DND-41 (cell line): ENCODE data around the gene AP4M1.

Source experiments
- ATAC-seq: fragments of 200-7000 bp; cut with Tn5 transposase; 3 replicates; pipeline ENCODE4 v1.9.1; 2021; ENCODE audit warnings: low read depth; ENCODE audit not compliant: insufficient read depth
- DNase-seq: peaks from one replicate; pipeline ENCODE4 v3.0.0-alpha.2; 2020
- H2AFZ ChIP-seq: 2 replicates; pipeline ENCODE4 v1.6.0; 2012; ENCODE audit warnings: low read depth, low read length
- H3K27ac ChIP-seq: 2 replicates; pipeline ENCODE4 v1.5.1; 2012; ENCODE audit warnings: low read length, inconsistent platforms
- H3K27me3 ChIP-seq: fragments of 200-600 bp; sonication (generic); 2 replicates; pipeline ENCODE4 v1.6.0; 2012; ENCODE audit warnings: low read length, mild to moderate bottlenecking, inconsistent platforms; ENCODE audit not compliant: insufficient read depth, poor library complexity
- H3K36me3 ChIP-seq: 2 replicates; pipeline ENCODE4 v1.5.1; 2012; ENCODE audit warnings: low read length, inconsistent platforms; ENCODE audit not compliant: insufficient read depth
- H3K4me1 ChIP-seq: 2 replicates; pipeline ENCODE4 v1.5.1; 2012; ENCODE audit warnings: mild to moderate bottlenecking, low read length; ENCODE audit not compliant: insufficient read depth
- H3K4me2 ChIP-seq: 2 replicates; pipeline ENCODE4 v1.6.0; 2012; ENCODE audit warnings: mild to moderate bottlenecking, moderate library complexity, low read length, inconsistent platforms; ENCODE audit not compliant: insufficient read depth
- H3K4me3 ChIP-seq, 2 experiments: fragments of 200-600 bp in 1 of 2; shearing (Covaris generic) in 1 of 2; 2 replicates each; pipeline ENCODE4 v1.5.1; 2012 to 2016; ENCODE audit warnings: inconsistent platforms in 2 of 2, low read length in 2 of 2, mild to moderate bottlenecking in 2 of 2, low read depth in 1 of 2, moderate library complexity in 1 of 2
- H3K79me2 ChIP-seq: 2 replicates; pipeline ENCODE4 v1.6.0; 2012; ENCODE audit warnings: low read length, inconsistent platforms; ENCODE audit not compliant: insufficient read depth
- H3K9ac ChIP-seq: 2 replicates; pipeline ENCODE4 v1.6.0; 2012; ENCODE audit warnings: low read depth, mild to moderate bottlenecking, inconsistent platforms, low read length, moderate library complexity
- H3K9me3 ChIP-seq: 2 replicates; pipeline ENCODE4 v1.5.1; 2012; ENCODE audit warnings: low read length, moderate library complexity, mild to moderate bottlenecking, inconsistent platforms; ENCODE audit not compliant: insufficient read depth, severe bottlenecking
- H4K20me1 ChIP-seq: 2 replicates; pipeline ENCODE4 v1.6.0; 2012; ENCODE audit warnings: low read length; ENCODE audit not compliant: insufficient read depth
- CTCF ChIP-seq: IDR thresholded peaks from 2 replicates; pipeline ENCODE4 v1.5.1; 2012; ENCODE audit warnings: borderline replicate concordance, low read length, moderate library complexity, mild to moderate bottlenecking; ENCODE audit not compliant: poor library complexity, severe bottlenecking; ENCODE audit errors: extremely low read depth
- EZH2 ChIP-seq: IDR thresholded peaks from 3 replicates; pipeline ENCODE4 v1.6.1; 2012; ENCODE audit warnings: borderline replicate concordance, low read depth, mild to moderate bottlenecking, moderate library complexity, low read length, inconsistent platforms; ENCODE audit not compliant: severe bottlenecking

Gene AP4M1

DNA sequence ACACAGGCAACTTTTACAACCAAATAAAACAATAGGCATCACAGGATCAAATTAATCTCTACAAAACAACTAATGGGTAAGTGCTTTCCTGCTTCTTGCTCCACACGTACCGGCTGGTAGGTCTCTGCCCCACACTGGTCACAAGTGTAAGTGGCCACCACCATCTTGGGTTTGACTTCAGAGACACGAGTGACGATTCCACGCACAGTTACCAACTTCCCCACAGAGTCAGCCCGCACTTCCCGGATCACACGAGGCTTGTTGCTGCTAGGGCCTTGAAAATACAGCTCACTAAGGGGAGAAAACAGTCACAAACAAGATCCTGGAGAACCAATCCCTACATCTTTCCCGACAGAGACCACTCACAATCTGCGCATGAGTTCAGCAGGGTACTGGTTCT lies 2.5 kb upstream of the AP4M1 start:
- no peak for DNase-seq
- ATAC-seq, result no peak
- Histone ChIP-seq H2AFZ (no peak overlapping the region), H3K4me1 (peaks cover 59% of the 10 kb centered on the region), H3K9me3 (no peaks in the 10 kb centered on the region), H3K79me2 (peaks cover 81% of the 10 kb centered on the region), H3K27ac (no peak overlapping the region), H3K4me2 (peak overlapping the region; percentile 68), H3K4me3 (peak overlapping the region in 1 of 2 experiments; percentile 64; a peak in 2 of 4 replicates), H4K20me1 (peaks cover 58% of the 10 kb centered on the region), H3K27me3 (no peaks in the 10 kb centered on the region), H3K9ac (peak overlapping the region; percentile 93), H3K36me3 (peaks cover 78% of the 10 kb centered on the region)
- TF ChIP-seq EZH2 (no peak), CTCF (no peak)

DNA sequence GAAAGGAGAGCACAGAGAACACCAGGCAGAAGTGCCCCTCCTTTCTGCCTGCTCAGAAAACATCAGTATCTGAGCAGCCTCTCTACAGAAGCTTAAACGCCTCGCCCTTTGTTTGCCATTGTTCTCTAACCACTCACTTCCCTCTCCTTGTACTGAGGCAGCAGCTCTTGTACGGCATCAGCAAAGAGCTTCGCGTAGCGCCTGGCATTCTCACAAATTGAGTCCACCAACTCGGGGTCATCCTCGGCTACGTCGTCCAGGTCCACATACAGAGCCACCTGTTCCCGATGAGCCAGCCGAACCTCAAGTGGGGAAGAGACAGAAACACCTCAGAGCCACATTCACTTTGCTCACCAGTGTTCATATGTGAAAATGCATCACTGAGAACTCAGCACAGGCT lies 2.0 kb upstream of the AP4M1 start:
- Histone ChIP-seq H3K27me3 (no peaks in the 10 kb centered on the region), H3K79me2 (peaks cover 76% of the 10 kb centered on the region), H4K20me1 (peaks cover 52% of the 10 kb centered on the region), H3K27ac (peak overlapping the region; percentile 93), H3K9ac (peak overlapping the region; percentile 93), H2AFZ (no peak overlapping the region), H3K4me2 (peak overlapping the region; percentile 68), H3K36me3 (peaks cover 78% of the 10 kb centered on the region), H3K4me1 (peaks cover 59% of the 10 kb centered on the region), H3K9me3 (no peaks in the 10 kb centered on the region), H3K4me3 (peak overlapping the region; percentile 64 to 76; a peak in 3 of 4 replicates)
- no peak for TF ChIP-seq CTCF
- no peak for TF ChIP-seq EZH2
- ATAC-seq, result no peak
- DNase-seq, result no peak

DNA sequence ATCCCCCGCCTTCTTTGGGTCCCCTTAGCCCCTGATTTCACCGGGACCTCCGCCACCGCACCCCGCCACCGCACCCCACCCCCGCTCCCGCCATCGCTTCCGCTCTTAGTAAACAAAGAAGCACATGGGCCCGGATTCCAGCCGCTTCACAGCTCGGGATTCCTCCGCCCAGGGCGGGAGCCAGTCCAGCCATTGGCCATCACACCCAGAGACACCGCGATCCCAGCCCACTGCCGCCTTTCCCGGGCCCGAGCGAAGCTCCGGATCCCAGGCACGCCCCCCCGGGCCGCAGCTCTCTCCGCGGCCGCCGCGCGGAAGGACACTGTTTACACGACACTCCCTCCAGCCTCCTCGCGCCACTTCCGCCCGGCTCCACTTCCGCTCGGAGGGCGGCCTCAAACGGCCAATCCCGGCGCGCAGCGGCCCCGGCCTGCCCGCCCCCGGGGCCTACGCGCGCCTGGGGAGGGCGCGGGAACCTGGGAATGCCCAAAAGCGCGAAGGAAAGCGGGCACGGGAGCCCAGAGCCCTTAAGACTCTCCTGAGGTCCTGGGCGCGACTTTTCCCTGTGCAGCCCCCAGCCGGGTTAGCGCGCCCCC lies 925 bp upstream of the AP4M1 start:
- peak overlapping the region; percentile 68 for H3K4me2 ChIP-seq
- DNase-seq (peak; percentile 91), ATAC-seq (peak; percentile 76)
- H3K36me3 ChIP-seq, result peaks cover 77% of the 10 kb centered on the region
- H3K27me3 ChIP-seq, result no peaks in the 10 kb centered on the region
- H3K4me3 ChIP-seq, result peak overlapping the region; percentile 64 to 76
- no peak for TF ChIP-seq CTCF
- no peak for TF ChIP-seq EZH2
- peak overlapping the region; percentile 93 for H3K9ac ChIP-seq
- H3K79me2 ChIP-seq, result peaks cover 70% of the 10 kb centered on the region
- peaks cover 46% of the 10 kb centered on the region for H4K20me1 ChIP-seq
- peak overlapping the region; percentile 93 for H3K27ac ChIP-seq
- H3K9me3 ChIP-seq, result no peaks in the 10 kb centered on the region
- H2AFZ ChIP-seq, result peak overlapping the region; percentile 61
- H3K4me1 ChIP-seq, result peaks cover 53% of the 10 kb centered on the region
